ENCODE measurements around the gene PITX1.

DNA sequence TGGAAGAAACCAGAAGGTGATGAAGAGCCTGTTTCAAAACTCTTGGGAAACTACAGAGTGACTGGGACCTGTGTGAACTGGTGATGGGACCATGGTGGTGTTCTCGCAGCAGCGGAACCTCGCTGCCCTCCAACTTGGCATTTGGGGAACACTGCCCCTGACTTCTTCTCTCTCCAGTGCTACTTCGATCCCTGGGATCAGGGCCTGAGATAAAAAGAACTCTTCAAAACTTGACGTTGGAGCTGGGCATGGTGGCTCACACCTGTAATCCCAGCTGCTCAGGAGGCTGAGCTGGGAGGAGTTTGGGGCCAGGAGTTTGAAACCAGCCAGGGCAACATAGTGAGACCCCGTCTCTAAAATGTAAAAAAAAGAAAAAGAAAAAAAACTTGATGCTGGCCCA is 18.1 kb downstream of the PITX1 start:
- TF ChIP-seq, protein P1, sequence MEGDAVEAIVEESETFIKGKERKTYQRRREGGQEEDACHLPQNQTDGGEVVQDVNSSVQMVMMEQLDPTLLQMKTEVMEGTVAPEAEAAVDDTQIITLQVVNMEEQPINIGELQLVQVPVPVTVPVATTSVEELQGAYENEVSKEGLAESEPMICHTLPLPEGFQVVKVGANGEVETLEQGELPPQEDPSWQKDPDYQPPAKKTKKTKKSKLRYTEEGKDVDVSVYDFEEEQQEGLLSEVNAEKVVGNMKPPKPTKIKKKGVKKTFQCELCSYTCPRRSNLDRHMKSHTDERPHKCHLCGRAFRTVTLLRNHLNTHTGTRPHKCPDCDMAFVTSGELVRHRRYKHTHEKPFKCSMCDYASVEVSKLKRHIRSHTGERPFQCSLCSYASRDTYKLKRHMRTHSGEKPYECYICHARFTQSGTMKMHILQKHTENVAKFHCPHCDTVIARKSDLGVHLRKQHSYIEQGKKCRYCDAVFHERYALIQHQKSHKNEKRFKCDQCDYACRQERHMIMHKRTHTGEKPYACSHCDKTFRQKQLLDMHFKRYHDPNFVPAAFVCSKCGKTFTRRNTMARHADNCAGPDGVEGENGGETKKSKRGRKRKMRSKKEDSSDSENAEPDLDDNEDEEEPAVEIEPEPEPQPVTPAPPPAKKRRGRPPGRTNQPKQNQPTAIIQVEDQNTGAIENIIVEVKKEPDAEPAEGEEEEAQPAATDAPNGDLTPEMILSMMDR (IDR thresholded peaks at IDR 0.05; ENCODE audit: low read depth, low read length, missing input control): no peak
- no peak for TF ChIP-seq RXRA (IDR thresholded peaks at IDR 0.05)
- no peak for TF ChIP-seq SP1 (IDR thresholded peaks at IDR 0.05)
- TF ChIP-seq, protein P2, sequence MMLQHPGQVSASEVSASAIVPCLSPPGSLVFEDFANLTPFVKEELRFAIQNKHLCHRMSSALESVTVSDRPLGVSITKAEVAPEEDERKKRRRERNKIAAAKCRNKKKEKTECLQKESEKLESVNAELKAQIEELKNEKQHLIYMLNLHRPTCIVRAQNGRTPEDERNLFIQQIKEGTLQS (IDR thresholded peaks at IDR 0.05): no peak

Data from liver (tissue), 3 donors.